Stimulated activated CD4-positive, alpha-beta T cell treated with anti-CD3 and anti-CD28 coated beads, Interleukin-15, amount 100 ng/mL, for 1 hour (primary cell): ENCODE results near the gene HPSE2.
"Not testable (repeated sequence)": the region's sequence is repeated elsewhere in the genome, so short reads cannot be mapped to it uniquely, and the experiment has no call there.

Source experiments
- DNase-seq, 2 donors: peaks; one replicate each; pipeline ENCODE4 v3.0.0-alpha.2; 2020; ENCODE audit warnings: low read depth in 1 of 2, low spot score in 1 of 2

The HPSE2 gene

GRCh38 chr10:98572594-98572993, 663.1 kb downstream of the HPSE2 start:
- no peak for DNase-seq

- DNase-seq: no peak
Measured at GRCh38 chr10:98570834-98571233, 664.8 kb downstream of the HPSE2 start.

GRCh38 chr10:98569853-98570252, 665.8 kb downstream of the HPSE2 start:
- DNase-seq: no peak

GRCh38 chr10:98568551-98568950, 667.1 kb downstream of the HPSE2 start:
- DNase-seq: no peak

- no peak for DNase-seq
Measured at GRCh38 chr10:98567391-98568133, 668.1 kb downstream of the HPSE2 start.

- no peak for DNase-seq
Measured at GRCh38 chr10:98563811-98564210, 671.8 kb downstream of the HPSE2 start.

GRCh38 chr10:98560565-98560964, 675.1 kb downstream of the HPSE2 start:
- no peak for DNase-seq

GRCh38 chr10:98556061-98556460, 679.6 kb downstream of the HPSE2 start:
- no peak for DNase-seq

- no peak for DNase-seq
Measured at GRCh38 chr10:98555021-98555619, 680.5 kb downstream of the HPSE2 start.

- DNase-seq: not testable (repeated sequence)
Measured at GRCh38 chr10:98541561-98541960, 694.1 kb downstream of the HPSE2 start.

- DNase-seq: no peak
Measured at GRCh38 chr10:98539578-98539977, 696.1 kb downstream of the HPSE2 start.

- DNase-seq: no peak
Measured at GRCh38 chr10:98538472-98538871, 697.2 kb downstream of the HPSE2 start.

- DNase-seq: no peak
Measured at GRCh38 chr10:98536551-98536950, 699.1 kb downstream of the HPSE2 start.

- DNase-seq: no peak
Measured at GRCh38 chr10:98533746-98534445, 701.8 kb downstream of the HPSE2 start.

- no peak for DNase-seq
Measured at GRCh38 chr10:98533241-98533640, 702.4 kb downstream of the HPSE2 start.

GRCh38 chr10:98528805-98529183, 706.9 kb downstream of the HPSE2 start:
- no peak for DNase-seq

GRCh38 chr10:98528166-98528804, 707.4 kb downstream of the HPSE2 start:
- no peak for DNase-seq

GRCh38 chr10:98525969-98526368, 709.7 kb downstream of the HPSE2 start:
- DNase-seq: no peak

GRCh38 chr10:98524124-98524523, 711.5 kb downstream of the HPSE2 start:
- no peak for DNase-seq

- DNase-seq: no peak
Measured at GRCh38 chr10:98519841-98520240, 715.8 kb downstream of the HPSE2 start.

- DNase-seq: no peak
Measured at GRCh38 chr10:98517672-98518071, 718.0 kb downstream of the HPSE2 start.

GRCh38 chr10:98516352-98516751, 719.3 kb downstream of the HPSE2 start:
- DNase-seq: no peak
